Gastrocnemius medialis (tissue), 4 donors: Measurements from ENCODE around the gene PBRM1.

Source experiments
- CTCF ChIP-seq, 5 experiments: fragments of 450-650 bp in 3 of 5; fragments of 200-600 bp in 2 of 5; sonication (generic) in 2 of 5; IDR thresholded peaks in 4 of 5; conservative IDR thresholded peaks in 1 of 5; 1 replicate in 4 of 5; 2 replicates in 1 of 5; pipeline ENCODE4 v1.5.1; 2016 to 2019; ENCODE audit warnings: antibody characterized with exemption in 5 of 5, mild to moderate bottlenecking in 3 of 5, moderate library complexity in 3 of 5
- POLR2A ChIP-seq, 2 donors: fragments of 450-650 bp; IDR thresholded peaks; one replicate each; pipeline ENCODE4 v1.6.1; 2017; ENCODE audit warnings: antibody characterized with exemption in 2 of 2, mild to moderate bottlenecking in 2 of 2, moderate library complexity in 2 of 2

- TF ChIP-seq POLR2A (IDR thresholded peaks at IDR 0.05): no peak
- no peak for TF ChIP-seq CTCF (IDR thresholded peaks at IDR 0.05 in 4 of 5, conservative IDR thresholded peaks at IDR 0.05 in 1 of 5)
These were observed 152.7 kb downstream of the PBRM1 start for GRCh38 chr3:52532838-52533622.
